Frontal cortex (tissue), 4 donors: ENCODE measurements around the gene UBL7. TPM values are rescaled to one million over a fixed set of nuclear protein-coding genes. Genes with fewer than 3 reads are reported as not detected.

Source experiments
- DNase-seq, 2 donors: peaks; one replicate each; pipeline ENCODE4 v3.0.0; 2012; ENCODE audit warnings: low spot score in 2 of 2
- FAIRE-seq: peaks from 2 replicates; lab custom pipeline; 2012; peaks lifted over from hg19 to GRCh38; lab: Jason Lieb, UNC
- total RNA-seq: library from RNA; depleted of rRNA; stranded (reverse); fragments of >200 nt; gene quantifications from one replicate; pipeline ENCODE4 v1.2.3, GENCODE V29; 2014
- donor health status: control.
- donor health status: control.
- donor health status: control.

UBL7 gene
- total RNA-seq, 1 donor from 2014 or later, result 28.9 TPM

DNA sequence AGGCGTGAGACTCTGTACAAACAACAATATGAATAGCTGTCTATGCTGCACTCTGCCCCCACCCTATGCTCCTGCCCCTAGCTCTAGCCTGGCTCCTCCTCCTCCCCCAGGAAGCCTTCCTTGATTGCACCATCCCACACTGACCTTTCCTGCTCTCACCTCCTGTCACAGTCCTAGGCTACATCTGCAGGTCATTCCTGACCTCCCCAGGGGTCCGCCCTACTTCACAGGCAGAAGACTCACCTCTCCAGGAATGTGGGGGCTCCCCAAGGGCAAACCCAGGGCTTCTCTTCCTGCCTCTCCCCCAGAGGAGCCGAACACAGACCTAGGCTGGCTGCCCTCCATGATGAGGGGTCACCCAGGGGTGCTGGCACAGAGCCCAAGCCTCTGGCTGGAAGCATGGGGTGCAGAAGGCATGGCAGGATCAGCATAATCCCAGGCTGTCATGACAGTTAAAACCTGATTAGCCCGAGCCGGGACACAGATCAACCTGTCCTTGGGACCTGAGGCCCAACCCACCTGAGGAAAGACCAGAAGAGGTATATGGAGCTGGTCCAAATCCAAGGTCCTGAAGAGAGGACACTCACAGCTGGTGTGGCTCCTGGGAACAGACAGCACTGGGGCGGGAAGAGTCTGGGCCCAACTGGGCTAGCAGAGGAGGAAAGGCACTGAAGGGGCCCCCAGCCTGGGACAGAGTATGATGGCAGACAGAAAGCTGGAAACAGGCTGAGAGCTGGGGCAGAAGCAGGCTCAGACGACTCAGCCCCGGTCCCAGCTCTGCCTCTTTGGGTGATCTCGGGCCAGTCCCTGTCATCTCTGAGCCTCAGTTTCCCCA is 33.1 kb downstream of the UBL7 start:
- FAIRE-seq, result no peak
- DNase-seq, result no peak

DNA sequence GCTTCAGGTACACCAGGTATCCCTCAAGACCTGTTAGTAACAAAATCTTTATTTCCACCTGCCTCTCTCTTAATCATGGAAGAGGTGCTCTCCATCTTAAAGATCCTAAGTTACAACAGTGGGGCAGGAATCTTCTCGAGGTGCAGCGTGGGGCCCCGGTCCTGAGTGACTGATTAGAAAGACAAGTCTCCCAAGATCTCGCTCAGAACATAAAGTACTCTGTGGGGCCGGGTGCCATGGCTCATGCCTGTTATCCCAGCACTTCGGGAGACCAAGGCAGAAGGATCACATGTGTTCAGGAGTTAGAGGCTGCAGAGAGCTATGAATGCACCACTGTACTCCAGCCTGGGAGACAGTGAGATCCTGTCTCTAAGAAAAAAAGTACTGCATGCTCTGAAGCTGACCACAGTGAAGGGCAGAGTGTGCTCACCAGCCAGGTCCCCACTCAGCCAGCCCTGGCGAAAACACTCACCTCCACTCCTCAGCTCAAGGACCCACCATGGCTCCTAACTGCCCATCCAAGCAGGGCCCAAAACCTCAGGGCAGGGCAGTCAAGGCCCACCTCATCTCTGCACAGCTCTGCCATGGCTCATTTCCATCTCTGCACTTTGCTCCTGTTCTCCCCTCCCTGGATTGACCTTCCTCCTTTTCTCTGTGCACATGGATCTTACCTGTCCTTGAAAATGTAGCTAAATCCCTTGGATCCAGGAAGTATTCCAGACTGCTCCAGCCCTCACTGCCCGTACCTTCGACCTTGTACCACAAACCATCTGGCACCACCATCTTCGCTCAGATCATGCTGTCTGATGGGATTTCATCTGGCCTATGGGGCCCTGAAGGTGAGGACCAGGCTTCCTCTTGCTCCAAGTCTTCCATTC is 34.3 kb downstream of the UBL7 start:
- FAIRE-seq, result no peak
- no peak for DNase-seq

DNA sequence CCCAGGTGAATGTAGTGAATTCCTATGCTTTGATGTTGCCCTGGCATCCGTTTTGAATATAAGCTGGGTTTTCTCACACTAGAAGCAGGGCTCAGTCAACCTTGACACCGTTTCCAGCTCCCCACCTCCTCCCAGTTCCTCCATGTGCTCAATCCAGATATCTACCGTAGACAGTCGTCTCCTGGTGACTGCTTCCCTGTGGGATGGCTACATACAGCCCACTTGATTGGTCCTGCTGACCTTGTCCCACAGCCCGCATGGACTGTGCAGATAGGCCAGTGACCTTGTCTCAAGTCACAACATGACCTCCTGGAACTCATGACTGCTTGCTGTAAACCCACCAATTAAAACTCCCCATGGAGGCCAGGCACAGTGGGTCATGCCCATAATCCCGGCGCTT is 35.3 kb downstream of the UBL7 start:
- no peak for FAIRE-seq
- no peak for DNase-seq

DNA sequence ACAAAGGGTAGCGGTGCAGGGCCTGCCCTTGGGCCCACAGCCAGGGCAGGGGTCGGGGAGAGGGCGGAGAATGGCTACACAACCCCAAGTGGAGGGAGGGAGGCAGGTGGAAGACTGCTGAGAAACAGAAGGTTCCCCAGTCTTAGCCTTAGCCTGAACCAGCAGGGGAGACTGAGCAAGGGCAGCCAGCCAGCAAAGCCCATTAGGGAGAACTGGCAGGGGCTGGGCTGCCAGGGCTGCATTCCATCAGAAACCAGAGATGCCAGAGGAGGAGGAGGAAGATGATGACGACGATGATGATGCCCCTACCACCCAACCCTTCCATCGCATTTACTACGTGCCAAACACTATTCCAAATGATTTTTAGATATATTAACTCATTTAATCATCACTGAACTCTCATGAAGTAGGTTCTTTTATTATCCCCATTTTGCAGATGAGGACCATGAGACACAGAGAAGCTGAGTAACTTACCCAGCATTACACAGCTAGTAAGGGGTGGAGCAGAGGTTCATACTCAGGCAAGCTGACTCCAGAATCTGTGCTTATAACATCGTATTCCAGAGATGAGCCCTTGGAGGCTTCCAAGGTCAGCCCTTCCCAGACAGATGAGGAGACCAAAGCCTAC is 35.9 kb downstream of the UBL7 start:
- DNase-seq (no peak), FAIRE-seq (no peak)

DNA sequence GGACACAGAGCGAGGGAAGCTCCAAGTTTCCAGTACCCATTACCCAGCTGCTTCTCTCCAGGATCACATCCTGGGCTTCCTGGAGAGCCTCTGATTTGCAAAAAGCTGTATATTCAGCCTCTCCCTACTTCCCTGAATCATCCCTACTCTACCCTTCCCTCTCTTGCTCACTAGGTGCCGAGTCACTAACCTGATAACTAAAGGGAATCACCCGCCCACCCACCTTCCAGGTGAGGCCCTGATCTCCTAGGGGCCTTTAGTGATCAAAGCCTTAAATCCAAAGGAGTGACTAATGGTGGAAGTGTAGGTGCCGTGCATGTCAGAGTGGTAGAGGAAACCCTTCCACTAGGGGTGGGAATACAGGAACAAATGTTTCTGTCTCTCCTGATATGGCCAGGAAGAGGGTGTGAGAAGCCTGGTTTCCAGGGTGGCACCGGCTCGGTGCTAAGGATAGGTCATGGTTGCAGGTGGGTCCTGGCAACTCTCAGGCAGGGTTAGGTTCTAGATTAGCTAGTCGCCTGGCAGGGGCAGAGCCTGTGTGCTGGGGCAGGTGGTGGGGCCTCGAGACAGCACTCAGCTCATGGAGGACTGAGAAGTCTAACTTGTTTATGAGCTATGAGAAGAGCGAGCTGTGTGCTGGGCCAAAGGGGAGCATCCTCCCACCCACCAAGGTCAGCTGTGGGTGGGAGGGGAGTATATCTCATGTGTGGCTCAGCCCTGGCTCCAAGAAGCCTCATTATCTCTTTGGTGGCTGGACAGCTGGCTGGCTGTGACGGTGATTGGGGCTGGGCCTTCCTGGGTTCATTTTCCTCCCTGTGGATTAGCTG is 37.3 kb downstream of the UBL7 start:
- no peak for FAIRE-seq
- no peak for DNase-seq

DNA sequence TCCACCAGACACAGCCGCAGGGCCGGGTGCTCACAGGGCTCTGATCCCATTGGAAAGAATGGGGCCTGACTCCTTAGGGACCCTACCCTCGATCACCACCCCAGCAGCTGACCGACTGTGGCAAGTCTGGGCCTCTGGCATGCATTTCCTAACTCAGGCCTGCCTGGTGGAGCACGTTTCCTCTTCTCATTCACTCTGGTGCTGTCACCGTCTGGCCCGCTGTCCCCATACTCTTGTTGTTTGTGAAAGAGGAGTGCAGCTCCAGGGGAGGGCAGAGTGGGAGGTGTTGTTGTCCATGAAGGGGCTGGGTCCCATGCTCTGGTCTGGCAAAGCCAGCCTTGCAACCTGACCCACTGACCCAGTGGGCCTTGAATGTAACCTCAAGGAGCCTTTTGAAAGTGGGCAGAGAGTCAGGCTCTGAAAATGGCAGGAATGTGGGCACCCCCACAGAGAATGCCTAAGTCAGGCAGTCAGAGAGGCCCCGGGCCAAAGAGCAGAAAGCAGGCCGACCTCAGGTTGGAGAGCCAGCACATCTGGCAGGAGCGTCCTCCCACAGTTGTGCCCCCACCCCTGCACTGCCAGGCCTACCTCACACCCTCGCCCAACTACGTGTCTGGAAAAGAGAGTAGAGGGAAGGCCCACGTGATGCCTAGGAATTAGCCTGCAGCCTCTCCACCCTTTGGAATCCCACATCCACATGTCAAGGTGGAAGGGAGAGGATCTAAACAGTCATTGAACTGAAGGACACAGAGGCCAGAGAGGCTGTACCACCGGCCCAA is 38.1 kb downstream of the UBL7 start:
- no peak for FAIRE-seq
- DNase-seq, result no peak

DNA sequence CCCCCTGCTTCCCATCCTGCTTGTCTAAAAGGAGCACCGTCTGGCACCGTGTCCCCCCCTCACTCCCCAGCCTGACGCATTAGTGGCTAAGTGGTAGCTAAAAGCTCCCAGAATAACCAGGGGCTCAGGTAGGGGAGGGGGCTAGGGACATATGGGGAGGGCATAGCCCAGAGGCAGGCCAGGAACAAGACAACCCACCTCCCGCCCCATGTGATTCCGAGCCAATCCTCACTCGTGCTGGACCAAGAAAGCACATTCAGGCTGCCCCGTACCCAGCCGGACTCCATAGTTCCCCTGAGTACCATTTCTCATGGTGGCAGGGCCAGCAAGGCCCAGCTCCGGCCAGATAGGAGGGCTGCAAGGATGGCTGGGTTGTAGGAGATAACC is 38.7 kb downstream of the UBL7 start:
- DNase-seq (no peak), FAIRE-seq (no peak)

DNA sequence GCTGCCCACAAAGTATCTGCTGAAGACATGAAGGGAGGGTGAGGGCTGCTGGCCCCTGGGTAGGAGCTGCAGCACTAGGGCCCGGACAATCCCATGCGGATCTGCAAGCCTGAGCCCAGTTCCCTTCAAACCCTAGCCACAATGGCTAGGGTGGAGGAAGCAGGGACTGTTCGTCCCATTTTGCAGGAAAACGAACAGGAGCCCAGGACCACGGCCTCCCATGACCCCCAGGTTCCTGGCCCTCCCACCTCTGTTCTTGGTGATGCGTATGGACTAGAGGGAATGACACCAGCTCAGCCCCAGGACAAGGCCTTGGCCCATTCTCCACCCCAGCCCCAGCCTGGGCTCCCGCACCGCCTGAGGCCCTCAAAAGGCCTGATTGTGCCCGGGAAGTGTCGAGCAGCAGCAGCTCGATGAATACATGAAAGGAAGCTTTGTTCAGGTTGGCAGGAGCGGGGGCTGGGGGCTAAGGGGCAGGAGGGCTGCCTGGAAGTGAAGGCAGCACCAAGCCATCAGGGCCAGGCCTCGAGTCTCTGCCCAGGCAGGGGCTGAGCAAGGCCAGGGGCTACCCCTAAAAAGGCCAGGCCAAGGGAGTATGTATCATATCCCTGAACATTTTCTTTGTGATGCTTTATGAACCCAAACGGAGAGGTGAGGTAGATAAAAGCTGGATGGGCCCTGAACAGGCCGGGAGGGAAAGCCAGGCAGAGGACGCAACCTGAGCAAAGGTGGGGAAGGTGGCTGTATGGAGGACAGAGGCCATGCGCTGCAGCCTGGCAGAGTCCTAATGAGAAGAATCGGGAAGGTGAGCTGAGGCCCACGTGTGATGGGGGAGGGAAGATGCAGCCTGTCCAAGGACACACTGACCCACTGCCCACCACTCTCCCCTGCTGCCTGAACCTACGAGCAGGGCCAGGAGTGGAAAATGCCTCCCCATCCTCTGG is 39.4 kb downstream of the UBL7 start:
- DNase-seq, result peak; percentile 71 to 72
- no peak for FAIRE-seq

DNA sequence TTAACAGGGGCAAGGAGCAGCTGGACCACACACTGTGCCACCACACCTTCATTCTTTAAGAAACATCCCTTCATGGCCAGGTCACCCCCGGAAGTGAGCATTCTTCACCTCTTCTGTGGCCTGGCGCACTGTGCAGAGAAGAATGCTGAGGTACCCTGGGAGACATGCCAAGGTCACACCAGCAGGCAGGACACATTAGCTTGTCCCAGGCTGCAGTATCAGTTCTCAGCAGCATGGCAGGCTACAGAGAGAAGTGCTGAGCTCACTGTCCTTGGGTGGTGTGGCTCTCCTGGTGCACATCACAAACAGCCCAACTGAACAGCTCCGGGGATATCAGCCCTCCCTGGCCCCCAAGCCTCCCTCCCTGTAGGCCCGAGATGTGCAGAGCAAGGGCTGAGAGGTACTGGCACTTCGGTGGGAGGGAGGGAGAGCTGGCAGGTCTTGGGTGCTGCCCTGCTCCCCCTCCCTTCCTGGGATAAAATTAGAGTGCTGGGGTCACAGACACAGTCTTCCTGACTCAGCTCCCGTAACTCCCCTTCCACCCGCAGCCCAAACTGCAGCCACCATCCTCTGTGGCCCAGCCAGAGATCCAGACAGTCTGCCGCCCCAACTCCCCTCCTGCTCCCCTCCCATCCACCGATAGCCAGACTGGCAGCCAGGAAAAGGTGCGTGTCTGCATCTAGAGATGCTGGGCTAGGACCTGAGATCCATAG is 40.6 kb downstream of the UBL7 start:
- no peak for FAIRE-seq
- no peak for DNase-seq

DNA sequence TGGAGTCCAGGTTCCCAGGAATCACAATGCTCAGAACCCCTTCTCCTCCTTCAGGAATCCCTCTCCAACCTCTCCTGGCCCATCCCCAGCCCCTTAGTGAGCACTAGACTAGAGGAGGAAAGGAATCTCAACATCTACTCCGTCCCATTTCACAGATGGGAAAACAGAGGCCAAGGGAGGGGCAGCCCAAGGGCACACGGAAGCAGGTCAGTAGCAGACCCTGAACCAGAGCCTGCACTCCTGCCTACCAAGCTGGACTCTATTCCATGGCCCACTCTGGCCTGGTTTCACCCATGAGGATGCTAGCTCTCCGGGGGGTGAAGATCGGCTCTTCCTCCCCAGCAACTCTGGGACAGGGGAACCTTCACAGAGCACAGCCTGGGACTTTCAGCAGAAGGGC is 41.5 kb downstream of the UBL7 start:
- no peak for FAIRE-seq

DNA sequence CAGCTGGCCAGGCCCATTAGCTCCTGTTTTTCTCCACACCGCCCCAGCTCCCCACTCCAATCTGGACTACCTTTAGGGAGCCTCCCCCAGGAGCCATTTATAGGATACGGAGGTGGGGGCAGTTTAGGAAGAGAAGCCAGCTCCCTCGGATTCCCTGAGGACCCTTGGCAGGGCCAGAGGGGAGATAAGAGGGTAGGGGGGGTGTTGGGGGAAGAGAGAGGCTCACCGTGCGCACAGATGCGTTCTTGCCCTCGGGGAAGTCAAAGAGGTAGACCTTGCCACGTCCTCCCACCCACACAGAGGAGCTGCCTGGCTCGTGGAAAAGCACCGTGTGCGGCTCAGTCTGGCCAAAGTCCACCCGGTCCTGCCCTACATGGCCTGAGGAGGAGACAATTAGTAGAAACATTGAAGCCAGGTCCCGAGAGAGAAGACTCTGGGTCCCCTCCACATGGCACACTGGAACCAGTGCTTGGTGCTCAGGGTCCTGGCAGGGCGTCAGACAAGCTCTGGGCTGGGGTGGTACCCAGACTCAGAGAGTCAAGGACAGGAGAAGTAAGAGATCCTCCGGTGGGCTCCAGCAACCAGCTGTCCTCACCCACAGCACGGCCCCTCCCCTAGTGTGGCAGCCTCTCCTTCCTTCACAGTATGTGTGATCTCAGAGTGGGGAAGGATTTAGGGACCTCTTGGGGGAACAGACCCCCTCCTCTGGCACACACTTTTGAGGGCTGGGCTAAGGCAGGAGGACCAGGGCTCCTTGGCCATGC is 42.2 kb downstream of the UBL7 start:
- no peak for DNase-seq
- no peak for FAIRE-seq

More for the DNA sequence above, 41.5 kb downstream of the UBL7 start:
- DNase-seq, result no peak

DNA sequence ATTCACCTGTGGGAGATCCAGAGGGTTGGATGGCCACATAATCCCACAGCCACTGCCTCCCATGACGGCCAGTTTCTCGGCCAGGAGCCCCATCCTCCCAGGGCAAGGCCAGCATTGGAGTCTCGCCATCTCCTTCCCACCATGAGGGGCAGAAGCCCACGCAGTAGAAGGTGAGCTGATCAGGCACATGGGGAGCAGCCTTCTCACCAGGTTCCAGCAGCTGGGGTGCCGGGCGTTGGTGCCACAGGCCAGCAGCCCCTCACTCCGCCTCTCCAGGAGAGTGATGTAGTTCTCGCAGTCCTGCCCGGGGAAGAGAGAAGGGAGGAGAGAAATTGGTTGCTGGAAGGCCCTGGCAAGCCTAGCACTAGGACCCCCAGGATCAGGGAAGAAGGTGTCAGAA is 43.3 kb downstream of the UBL7 start:
- FAIRE-seq, result no peak

DNA sequence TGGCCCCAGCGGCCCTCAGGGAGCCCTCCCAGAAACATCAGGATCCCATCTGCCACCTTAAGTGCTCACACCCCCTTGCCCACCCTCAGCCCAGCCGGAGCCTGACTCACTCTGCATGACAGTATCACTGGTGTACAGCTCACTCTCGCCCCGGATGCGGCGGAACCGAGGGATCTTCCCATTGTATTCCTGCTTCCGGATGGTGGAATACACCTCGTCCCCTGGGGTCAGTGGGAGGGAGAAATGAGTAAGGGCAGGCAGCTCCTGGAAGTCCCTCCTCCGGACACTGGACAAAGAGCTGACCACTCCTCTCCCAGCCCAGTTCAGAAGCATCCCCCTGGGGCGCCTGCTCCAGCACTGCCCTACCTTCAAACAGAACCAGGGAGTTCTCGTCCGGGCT is 43.7 kb downstream of the UBL7 start:
- DNase-seq (no peak), FAIRE-seq (no peak)

More for the DNA sequence above, 43.3 kb downstream of the UBL7 start:
- DNase-seq, result no peak

DNA sequence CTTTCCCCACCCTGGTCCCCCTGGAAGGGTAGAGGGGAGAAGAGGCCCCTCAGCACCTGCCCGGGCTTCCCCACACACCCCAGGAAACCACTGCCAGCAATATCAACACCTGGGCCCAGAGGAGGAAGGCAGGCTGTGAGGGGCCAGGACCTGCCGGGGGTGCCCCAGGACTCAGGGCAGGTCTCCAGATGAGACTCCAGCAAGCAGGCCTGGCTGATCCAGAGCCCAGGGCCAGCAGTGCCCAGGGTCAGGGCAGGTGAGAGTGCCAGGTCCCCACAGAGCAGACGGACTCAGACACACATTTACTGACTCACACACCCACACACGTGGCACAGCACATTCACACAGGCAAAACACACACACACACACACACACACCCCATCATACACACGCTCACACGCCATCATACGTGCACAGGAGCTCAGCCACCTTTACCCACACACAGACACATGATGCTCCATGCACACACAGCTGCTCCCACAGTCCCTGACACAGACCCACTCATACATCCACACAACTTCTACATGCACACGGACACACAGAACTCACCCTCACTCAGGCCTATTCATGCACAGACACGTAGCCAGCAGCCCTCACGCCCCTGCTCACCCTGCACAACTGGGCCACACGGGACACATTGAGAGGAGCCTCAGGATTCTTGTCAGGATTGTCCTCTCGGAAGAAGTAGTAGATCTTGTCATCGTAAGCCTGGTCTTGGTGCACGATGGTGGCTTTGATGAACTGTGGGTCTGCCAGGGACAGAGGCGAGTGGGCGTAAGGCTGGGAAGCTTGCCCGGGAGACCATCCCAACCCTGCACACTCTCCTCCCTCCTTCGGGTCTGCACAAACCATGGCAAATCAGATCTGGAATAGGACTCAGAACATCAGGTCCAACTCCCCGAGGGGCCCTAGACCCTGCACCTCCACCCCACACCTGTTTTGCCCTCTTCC is 44.7 kb downstream of the UBL7 start:
- DNase-seq (no peak), FAIRE-seq (no peak)

DNA sequence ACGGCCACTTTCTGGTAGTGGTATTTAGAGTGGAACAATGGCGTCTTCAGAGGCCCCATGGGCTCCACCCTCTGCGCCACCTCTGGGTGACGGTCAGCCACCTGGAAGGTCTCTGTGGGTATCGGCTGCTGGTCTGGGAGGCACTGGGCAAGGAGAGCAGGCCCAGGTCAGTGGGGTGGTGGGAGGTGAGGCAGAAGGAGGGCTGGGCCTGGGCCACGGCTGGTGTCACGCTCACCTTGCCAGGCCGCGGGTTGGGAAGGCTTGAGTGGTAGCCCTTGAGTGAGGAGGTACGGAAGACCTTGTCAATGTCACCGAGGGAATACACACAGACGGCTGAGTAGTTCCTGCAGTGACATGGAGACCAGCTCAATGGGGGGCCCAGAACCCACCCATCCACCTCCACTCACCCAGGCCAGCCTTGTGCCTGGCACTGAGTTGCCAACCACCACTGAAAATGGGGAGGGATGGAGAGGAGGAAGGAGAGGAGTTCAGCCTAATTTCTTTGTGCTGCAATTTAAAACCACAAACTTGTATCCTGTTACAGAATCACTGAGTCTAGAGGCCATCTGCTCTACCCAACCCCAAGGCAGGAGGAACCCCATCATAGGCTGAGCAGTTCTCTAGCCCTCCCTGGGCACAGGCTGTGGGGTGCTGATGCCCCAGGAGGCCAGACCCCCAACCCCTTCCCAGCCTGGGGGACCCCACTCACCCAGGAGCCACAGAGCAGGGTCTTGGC is 46.2 kb downstream of the UBL7 start:
- DNase-seq (no peak), FAIRE-seq (no peak)
